NB4 (cell line): ENCODE measurements around the gene IL24.

Experiments used
- CTCF ChIP-seq: IDR thresholded peaks from one replicate; pipeline ENCODE4 v1.5.1; 2012; ENCODE audit warnings: low read depth, low read length
- MAX ChIP-seq: IDR thresholded peaks from 2 replicates; pipeline ENCODE4 v1.6.1; 2011; ENCODE audit warnings: low read depth, low read length

- no peak for TF ChIP-seq CTCF
- TF ChIP-seq MAX, result no peak
Measured at GRCh38 chr1:206895325-206895724, 1.9 kb upstream of the IL24 start.
